GM19395 (cell line): ENCODE results near the gene ZNF804B.
A peak's percentile ranks its signal among the peaks of the same experiment; 100 is the strongest.

Experiments used
- ATAC-seq: cut with Tn5 transposase; IDR thresholded peaks from one replicate; pipeline ENCODE4 v1.9.1; 2021; ENCODE audit warnings: mild to moderate bottlenecking, moderate library complexity; ENCODE audit not compliant: unreplicated experiment

ZNF804B gene

GRCh38 chr7:88835147-88835728, 75.7 kb downstream of the ZNF804B start:
- peak; percentile 94 for ATAC-seq

GRCh38 chr7:88842201-88842600, 82.7 kb downstream of the ZNF804B start:
- ATAC-seq = no peak

- ATAC-seq = no peak
These were observed 85.6 kb downstream of the ZNF804B start for GRCh38 chr7:88845091-88845490.

GRCh38 chr7:88851220-88851619, 91.7 kb downstream of the ZNF804B start:
- no peak for ATAC-seq

GRCh38 chr7:88859288-88859687, 99.8 kb downstream of the ZNF804B start:
- ATAC-seq = no peak

GRCh38 chr7:88866265-88866863, 106.9 kb downstream of the ZNF804B start:
- no peak for ATAC-seq

GRCh38 chr7:88867158-88867557, 107.7 kb downstream of the ZNF804B start:
- no peak for ATAC-seq

GRCh38 chr7:88868456-88868855, 109.0 kb downstream of the ZNF804B start:
- ATAC-seq = no peak

GRCh38 chr7:88881136-88881535, 121.6 kb downstream of the ZNF804B start:
- no peak for ATAC-seq

GRCh38 chr7:88885131-88885530, 125.6 kb downstream of the ZNF804B start:
- ATAC-seq = no peak

- ATAC-seq = no peak
These were observed 129.2 kb downstream of the ZNF804B start for GRCh38 chr7:88888684-88889083.

- no peak for ATAC-seq
These were observed 151.0 kb downstream of the ZNF804B start for GRCh38 chr7:88910516-88910915.

GRCh38 chr7:88912852-88913251, 153.4 kb downstream of the ZNF804B start:
- no peak for ATAC-seq

GRCh38 chr7:88915615-88916014, 156.1 kb downstream of the ZNF804B start:
- ATAC-seq = no peak

- ATAC-seq = no peak
These were observed 160.1 kb downstream of the ZNF804B start for GRCh38 chr7:88919478-88920131.

- ATAC-seq = no peak
These were observed 163.4 kb downstream of the ZNF804B start for GRCh38 chr7:88922944-88923343.

- no peak for ATAC-seq
These were observed 168.8 kb downstream of the ZNF804B start for GRCh38 chr7:88928276-88928675.

- ATAC-seq = no peak
These were observed 170.2 kb downstream of the ZNF804B start for GRCh38 chr7:88929719-88930118.

- no peak for ATAC-seq
These were observed 173.8 kb downstream of the ZNF804B start for GRCh38 chr7:88933285-88933684.

- ATAC-seq = no peak
These were observed 183.5 kb downstream of the ZNF804B start for GRCh38 chr7:88942815-88943501.

- ATAC-seq = no peak
These were observed 192.3 kb downstream of the ZNF804B start for GRCh38 chr7:88951826-88952225.

- no peak for ATAC-seq
These were observed 204.9 kb downstream of the ZNF804B start for GRCh38 chr7:88964418-88964817.
